Central memory CD8-positive, alpha-beta T cell (primary cell): ENCODE measurements around the gene SEC16B.

Experiments used
- ATAC-seq: fragments of 150-1000 bp; cut with Tn5 transposase; replicated peaks from 2 replicates; pipeline ENCODE4 v1.10.0; 2022; ENCODE audit warnings: mild to moderate bottlenecking, moderate FRiP score, moderate number of reproducible peaks; ENCODE audit not compliant: poor library complexity, severe bottlenecking; ENCODE audit errors: extremely low read depth
- DNase-seq, 2 donors: peaks; one replicate each; pipeline ENCODE4 v3.0.0; 2021; ENCODE audit warnings: low spot score in 2 of 2
- H3K27ac Mint-ChIP-seq: one replicate; pipeline ENCODE4 v1.8.0; 2022; ENCODE audit warnings: low read depth, mild to moderate bottlenecking, moderate library complexity, mixed read lengths
- H3K27me3 Mint-ChIP-seq: one replicate; pipeline ENCODE4 v1.8.0; 2022; ENCODE audit warnings: mixed read lengths
- H3K36me3 Mint-ChIP-seq: one replicate; pipeline ENCODE4 v1.8.0; 2022; ENCODE audit warnings: mild to moderate bottlenecking, moderate library complexity, mixed read lengths; ENCODE audit not compliant: insufficient read depth
- H3K4me1 Mint-ChIP-seq: one replicate; pipeline ENCODE4 v1.8.0; 2022; ENCODE audit warnings: mixed read lengths
- H3K4me3 Mint-ChIP-seq: one replicate; pipeline ENCODE4 v1.8.0; 2022; ENCODE audit warnings: mild to moderate bottlenecking, moderate library complexity, mixed read lengths
- H3K9me3 Mint-ChIP-seq: one replicate; pipeline ENCODE4 v1.8.0; 2022; ENCODE audit warnings: mixed read lengths

The SEC16B gene

DNA sequence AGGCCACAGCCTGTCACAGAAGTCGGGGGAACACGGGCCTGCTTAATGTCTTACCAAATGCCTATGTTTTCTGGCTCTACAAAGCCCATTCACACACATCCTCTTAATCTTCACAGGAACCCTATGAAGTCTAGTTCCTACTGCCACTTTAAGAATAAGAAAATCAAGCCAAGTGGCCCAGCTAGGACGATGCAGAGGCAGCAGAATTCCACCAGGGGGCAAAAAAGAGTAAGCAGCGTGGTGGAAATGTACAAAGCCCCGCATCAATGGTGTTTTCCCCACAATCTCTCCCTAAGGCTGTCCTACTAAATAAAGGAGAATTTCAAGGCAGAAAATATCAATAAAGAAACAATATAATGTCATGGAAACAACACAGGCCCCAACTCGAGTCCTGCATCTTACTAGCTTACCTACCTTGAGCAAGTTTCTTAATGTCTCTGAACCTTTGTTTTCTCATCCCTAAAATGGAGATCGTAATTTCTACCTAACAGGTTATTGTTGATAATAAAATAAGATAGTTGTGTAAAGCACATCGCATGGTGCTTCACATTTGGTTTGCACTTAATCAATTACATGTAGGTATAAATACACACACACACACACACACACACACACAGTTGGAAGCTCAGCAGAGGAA is 21.4 kb downstream of the SEC16B start:
- no peaks in the 10 kb centered on the region for H3K27me3 Mint-ChIP-seq
- no peak for ATAC-seq

DNA sequence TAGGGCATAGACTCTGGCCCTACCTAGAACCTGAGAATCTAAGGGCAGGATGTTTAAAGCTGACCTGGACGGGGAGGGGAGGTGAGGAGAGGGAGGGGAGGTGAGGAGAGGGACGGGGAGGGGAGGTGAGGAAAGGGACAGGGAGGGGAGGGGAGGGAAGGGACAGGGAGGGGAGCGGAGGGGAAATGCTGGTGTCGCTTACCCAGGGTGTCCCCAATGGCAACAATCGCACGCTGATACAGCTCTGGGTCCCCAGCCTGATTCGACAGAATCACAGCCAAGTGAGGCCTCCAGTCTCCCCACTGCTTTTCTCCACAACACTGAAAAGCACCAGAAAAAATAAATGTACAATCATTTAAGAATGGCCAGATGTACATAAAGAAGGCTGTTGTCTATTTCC is 22.2 kb downstream of the SEC16B start:
- Mint-ChIP-seq H3K36me3 (no peaks in the 10 kb centered on the region), H3K9me3 (no peaks in the 10 kb centered on the region), H3K27ac (no peak overlapping the region), H3K27me3 (no peaks in the 10 kb centered on the region), H3K4me3 (no peak overlapping the region), H3K4me1 (no peaks in the 10 kb centered on the region)
- DNase-seq (no peak), ATAC-seq (no peak)

More for the DNA sequence above, 21.4 kb downstream of the SEC16B start:
- Mint-ChIP-seq H3K4me1 (no peaks in the 10 kb centered on the region), H3K9me3 (peaks cover 2% of the 10 kb centered on the region), H3K27ac (no peak overlapping the region), H3K36me3 (no peaks in the 10 kb centered on the region), H3K4me3 (no peak overlapping the region)
- DNase-seq, result no peak

DNA sequence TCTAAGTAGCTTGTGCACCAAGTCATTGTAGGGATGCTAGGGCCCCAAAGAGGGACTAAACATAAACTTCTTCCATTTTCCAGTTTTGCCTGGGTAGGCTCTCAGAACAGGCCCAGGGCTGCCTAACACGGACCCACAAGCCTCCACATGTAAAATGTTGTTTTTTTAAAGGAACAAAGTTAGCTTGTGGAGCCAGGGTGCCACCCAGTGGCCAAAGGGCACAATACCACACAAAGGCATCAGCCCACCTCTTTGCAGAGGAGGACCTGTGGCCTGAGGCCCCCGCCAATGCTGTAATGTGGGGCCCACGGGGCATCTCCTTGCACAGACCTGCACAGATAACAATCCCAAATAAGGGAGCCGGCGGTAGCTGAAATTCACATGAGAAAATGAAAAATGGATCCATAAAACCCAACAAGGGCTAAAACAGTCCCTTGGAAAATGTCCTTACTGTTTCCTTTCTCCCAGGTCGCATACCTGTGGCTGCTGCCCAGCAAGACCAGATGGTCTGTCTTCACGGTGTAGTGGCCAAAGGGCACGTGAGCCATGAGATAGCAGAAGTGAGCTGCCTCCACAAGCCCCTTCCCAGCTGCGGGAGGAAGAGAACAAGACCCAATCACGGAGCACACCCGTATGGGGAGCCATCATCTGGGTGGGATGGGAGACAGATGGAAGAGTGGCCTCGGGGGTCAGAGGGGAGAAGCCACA is 23.8 kb downstream of the SEC16B start:
- no peak overlapping the region for H3K27ac Mint-ChIP-seq
- no peak overlapping the region for H3K4me3 Mint-ChIP-seq
- no peaks in the 10 kb centered on the region for H3K27me3 Mint-ChIP-seq
- DNase-seq, result no peak
- no peaks in the 10 kb centered on the region for H3K4me1 Mint-ChIP-seq
- no peaks in the 10 kb centered on the region for H3K9me3 Mint-ChIP-seq
- H3K36me3 Mint-ChIP-seq, result no peaks in the 10 kb centered on the region
- no peak for ATAC-seq

DNA sequence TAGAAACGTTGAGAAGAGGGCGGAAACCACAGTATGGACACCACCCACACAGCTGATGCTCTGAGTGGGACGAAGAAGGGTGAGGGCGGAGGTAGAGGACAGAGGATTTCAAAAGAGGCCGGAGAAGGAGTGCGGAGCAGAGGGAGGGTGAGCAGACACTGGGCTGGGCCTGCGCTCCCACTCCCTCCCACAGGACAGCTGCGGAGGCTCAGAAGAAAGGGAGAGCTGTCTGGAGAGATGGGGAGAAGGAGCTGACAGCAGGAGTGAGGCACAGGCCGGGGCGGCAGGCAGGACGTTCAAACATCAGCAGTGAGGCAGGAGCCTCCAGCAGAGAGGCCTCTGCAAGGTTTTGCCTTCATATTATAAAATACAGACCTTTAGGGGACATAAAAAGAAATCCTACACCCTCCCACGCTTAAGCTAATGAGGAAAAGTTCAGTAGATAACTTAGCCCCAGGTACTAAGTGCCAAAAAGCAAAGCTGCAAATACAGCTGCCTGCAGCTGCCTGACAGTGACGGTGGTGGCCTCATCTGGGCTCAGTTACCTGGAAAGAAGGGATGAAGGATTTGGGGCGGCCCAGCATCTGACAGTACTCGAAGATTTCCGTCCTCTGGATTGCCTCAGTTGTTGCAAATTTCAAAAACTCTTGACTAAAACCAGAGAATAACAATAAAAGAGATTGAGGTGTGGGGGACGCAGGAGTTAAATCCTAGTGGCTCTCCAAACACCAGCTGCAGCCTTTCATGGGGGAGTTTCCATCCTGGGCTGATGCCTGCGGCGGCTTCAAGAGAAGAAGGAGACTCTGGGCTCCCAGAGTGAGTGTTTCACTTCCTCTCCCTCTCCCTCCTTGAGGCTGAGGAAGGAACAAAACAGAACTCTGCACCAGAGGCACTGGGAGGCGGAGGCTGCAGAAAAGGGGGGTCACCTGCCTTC is 25.6 kb downstream of the SEC16B start:
- H3K27ac Mint-ChIP-seq, result no peak overlapping the region
- DNase-seq (no peak), ATAC-seq (no peak)
- no peak overlapping the region for H3K4me3 Mint-ChIP-seq
- H3K27me3 Mint-ChIP-seq, result no peaks in the 10 kb centered on the region
- no peaks in the 10 kb centered on the region for H3K36me3 Mint-ChIP-seq
- H3K9me3 Mint-ChIP-seq, result no peaks in the 10 kb centered on the region
- no peaks in the 10 kb centered on the region for H3K4me1 Mint-ChIP-seq

DNA sequence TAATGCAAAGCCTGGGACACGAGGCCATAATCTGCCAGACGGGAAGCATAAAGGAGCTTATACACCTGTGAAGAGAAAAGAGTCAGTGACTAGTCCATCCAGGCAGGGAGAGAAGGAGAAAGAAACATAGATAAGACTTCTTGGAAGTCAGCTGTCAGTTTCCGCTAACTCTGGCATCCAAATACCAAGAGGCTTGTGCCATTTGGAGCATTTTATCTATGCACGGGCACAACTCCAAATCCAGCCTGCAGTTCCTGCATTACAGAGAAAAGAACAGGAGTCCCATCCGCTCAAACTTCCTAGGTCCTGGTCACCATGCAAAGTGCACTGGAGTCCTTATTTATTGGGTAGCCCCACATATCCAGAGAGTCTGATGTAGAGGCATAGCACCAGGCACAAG is 27.9 kb downstream of the SEC16B start:
- no peak for DNase-seq
- Mint-ChIP-seq H3K27me3 (no peaks in the 10 kb centered on the region), H3K4me1 (no peaks in the 10 kb centered on the region), H3K9me3 (no peaks in the 10 kb centered on the region), H3K4me3 (no peak overlapping the region), H3K27ac (no peak overlapping the region), H3K36me3 (no peaks in the 10 kb centered on the region)
- no peak for ATAC-seq

DNA sequence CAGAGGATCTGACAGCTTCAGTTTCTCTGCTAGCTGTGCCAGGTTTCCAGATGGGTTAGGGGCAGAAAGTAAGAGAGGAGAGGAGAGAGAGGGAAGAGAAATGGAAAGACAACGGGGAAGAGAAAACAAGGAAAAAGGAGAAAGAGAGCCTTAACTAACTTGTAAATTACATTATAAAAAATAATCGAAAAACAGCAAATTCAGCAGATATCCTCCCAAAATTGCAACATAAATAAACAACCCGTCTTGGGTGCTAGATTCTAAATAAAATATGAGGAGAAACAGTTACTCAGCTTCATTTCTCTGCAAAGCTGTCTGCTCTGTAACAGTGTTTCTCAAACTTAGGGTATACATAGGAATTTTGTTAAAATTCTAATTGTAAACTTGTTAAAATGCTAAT is 29.2 kb downstream of the SEC16B start:
- H3K4me3 Mint-ChIP-seq, result no peak overlapping the region
- H3K27me3 Mint-ChIP-seq, result no peaks in the 10 kb centered on the region
- no peaks in the 10 kb centered on the region for H3K9me3 Mint-ChIP-seq
- H3K27ac Mint-ChIP-seq, result no peak overlapping the region
- no peaks in the 10 kb centered on the region for H3K4me1 Mint-ChIP-seq
- H3K36me3 Mint-ChIP-seq, result no peaks in the 10 kb centered on the region
- DNase-seq (no peak), ATAC-seq (no peak)

DNA sequence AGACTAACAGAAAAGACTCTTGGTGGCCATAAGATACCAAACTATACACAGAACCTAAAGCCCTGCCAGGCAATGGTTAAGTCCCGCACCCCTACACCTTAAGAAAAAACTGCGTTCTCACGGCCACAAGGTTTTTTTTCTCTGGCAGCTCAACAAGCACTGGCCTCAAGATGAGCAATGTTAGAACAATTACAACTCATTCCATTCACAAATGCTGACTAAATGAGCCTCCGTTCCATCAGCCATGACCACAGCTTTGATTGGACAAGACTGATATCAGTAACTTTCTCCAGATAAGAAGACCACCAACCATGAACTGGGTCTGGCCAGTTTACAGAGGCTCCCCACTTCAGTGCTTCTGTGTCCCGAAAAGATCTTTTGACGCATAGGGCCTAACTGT is 31.9 kb downstream of the SEC16B start:
- Mint-ChIP-seq H3K9me3 (peaks cover 2% of the 10 kb centered on the region), H3K4me1 (no peaks in the 10 kb centered on the region), H3K36me3 (no peaks in the 10 kb centered on the region), H3K4me3 (no peak overlapping the region), H3K27me3 (no peaks in the 10 kb centered on the region), H3K27ac (no peak overlapping the region)
- DNase-seq (no peak), ATAC-seq (no peak)

DNA sequence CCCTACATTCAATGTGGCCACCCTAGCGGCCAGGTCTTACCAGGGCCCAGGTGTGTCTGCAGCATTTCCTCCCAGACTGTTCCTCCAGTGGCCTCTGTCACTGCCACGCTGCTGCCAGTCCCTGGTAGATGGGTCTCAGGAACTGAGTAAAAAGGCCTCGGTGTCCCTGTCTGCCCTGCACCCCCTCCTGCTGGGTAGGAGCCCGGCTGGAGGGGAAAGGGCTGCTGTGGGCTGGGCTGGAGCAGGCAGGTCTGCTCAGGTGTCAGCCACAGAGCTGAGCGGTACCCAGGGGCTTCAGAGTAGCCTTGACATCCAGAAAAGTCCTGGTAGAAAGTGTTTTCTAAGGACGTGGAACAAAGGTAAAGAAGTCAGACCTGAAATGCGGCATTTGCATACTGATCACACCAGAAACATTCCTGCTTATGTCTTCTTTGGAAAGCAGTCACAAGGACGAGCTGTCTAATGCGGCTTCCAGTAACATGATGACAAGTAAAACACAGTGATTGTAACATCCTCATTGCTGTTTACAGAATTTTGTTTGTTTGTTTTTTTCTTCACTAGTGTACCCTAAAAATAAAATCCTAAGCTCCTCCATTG is 32.6 kb downstream of the SEC16B start:
- Mint-ChIP-seq H3K9me3 (peaks cover 4% of the 10 kb centered on the region), H3K36me3 (no peaks in the 10 kb centered on the region), H3K27ac (no peak overlapping the region), H3K27me3 (no peaks in the 10 kb centered on the region), H3K4me1 (no peaks in the 10 kb centered on the region), H3K4me3 (no peak overlapping the region)
- no peak for DNase-seq
- ATAC-seq, result no peak

DNA sequence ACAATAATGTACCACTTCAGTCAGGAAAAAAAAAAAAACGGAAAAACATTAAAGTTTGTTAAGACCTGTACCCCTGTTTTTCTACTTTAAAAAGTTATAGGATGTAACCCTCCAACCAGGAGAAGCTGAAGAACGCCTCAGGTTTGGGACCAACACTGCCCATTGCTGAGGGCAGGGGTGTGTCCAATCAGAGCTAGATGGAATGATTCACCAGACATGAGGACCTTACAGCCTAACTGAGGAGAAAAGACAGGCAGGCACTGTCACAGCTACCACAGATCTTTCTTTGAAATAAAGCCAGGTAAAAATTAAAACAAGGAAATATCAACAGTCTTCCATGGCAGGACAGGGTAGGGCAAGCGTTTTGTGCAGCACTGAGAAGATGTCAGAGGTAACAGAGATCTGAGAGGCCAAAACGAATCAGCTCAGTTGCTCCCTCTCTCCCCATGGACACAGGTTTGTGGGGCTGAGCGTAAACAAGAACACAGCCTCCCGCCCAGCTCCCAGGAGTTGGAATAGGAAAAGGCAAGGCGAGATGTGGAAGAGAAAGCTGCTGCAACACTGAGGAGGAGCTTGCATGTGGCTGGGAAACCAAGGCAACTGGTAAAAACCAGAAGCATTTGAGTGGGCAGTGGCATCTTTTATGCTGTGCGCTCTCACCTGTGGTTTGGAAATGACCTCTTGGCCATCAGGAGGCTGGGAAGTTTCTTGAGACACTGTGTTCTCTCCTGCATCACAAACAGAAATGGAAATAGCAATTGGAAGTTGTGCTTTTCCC is 34.0 kb downstream of the SEC16B start:
- Mint-ChIP-seq H3K4me3 (no peak overlapping the region), H3K36me3 (no peaks in the 10 kb centered on the region), H3K27me3 (no peaks in the 10 kb centered on the region), H3K4me1 (no peaks in the 10 kb centered on the region), H3K27ac (no peak overlapping the region), H3K9me3 (peaks cover 10% of the 10 kb centered on the region)
- ATAC-seq, result no peak
- no peak for DNase-seq

DNA sequence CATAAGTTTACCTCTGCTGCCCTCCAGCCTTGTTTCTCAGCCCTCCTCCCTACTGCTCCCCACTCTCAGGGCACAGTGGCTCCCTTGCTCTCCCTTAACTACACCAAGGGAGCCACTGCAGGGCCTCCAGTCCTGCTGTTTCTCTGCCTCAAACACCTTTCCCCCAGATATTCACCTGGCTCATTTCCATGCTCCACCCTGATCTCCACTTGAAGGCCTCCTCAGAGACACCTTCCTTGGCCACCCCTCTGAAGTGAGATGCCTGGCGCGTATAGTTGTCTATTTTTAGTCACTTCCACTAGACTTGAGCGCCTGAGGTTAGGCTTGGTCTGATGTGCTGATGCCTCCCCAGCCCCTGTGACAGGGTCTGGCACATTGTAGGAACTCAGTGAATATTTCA is 34.9 kb downstream of the SEC16B start:
- no peak for ATAC-seq
- H3K9me3 Mint-ChIP-seq, result peaks cover 10% of the 10 kb centered on the region

DNA sequence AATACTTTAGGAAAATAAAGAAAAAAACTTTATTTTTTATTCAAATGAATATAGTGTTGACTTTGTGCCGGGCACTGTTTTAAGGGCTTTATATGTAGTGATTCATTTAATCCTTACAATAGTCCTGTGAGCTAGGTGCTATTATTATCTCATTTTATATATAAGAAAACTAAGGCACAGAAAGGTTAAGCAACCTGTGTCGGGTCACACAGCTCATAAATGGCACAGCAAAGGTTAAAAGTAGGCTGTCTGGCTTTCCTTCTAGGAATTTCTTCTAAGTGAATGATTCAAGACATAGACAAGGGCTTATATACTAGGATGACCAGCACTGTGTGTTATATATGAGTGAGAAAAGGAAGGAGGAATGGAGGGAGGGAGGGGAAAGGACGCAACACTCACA is 35.4 kb downstream of the SEC16B start:
- Mint-ChIP-seq H3K27me3 (no peaks in the 10 kb centered on the region), H3K36me3 (no peaks in the 10 kb centered on the region), H3K9me3 (peaks cover 10% of the 10 kb centered on the region), H3K27ac (no peak overlapping the region), H3K4me3 (no peak overlapping the region), H3K4me1 (no peaks in the 10 kb centered on the region)
- ATAC-seq (no peak), DNase-seq (no peak)

More for the DNA sequence above, 34.9 kb downstream of the SEC16B start:
- H3K4me1 Mint-ChIP-seq, result no peaks in the 10 kb centered on the region
- no peak for DNase-seq
- H3K36me3 Mint-ChIP-seq, result no peaks in the 10 kb centered on the region
- H3K4me3 Mint-ChIP-seq, result no peak overlapping the region
- H3K27ac Mint-ChIP-seq, result no peak overlapping the region
- H3K27me3 Mint-ChIP-seq, result no peaks in the 10 kb centered on the region

DNA sequence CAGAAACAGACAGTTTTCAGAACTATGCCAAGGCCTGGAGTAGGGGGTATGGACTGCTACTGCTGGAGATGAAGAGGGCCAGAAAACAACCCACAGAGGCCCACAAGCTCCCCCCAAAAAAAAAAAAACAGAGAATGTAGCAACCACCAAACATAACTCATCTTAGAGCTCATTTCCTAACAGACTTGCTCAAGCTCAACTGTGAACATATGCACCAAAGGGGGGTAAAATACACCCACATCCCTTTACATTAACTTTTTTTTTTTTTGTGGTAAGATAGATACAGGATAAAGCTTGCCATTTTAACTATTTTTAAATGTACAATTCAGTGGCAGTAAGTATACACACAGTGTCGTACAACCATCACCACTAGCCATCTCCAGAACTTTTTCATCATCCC is 36.0 kb downstream of the SEC16B start:
- no peak overlapping the region for H3K27ac Mint-ChIP-seq
- ATAC-seq, result no peak
- no peak for DNase-seq
- no peak overlapping the region for H3K4me3 Mint-ChIP-seq
- H3K4me1 Mint-ChIP-seq, result no peaks in the 10 kb centered on the region
- no peaks in the 10 kb centered on the region for H3K27me3 Mint-ChIP-seq
- peaks cover 10% of the 10 kb centered on the region for H3K9me3 Mint-ChIP-seq
- no peaks in the 10 kb centered on the region for H3K36me3 Mint-ChIP-seq
